SK-N-SH (cell line): ENCODE results near the gene MEF2A.

Experiments
- ELF1 ChIP-seq: IDR thresholded peaks from 2 replicates; pipeline ENCODE4 v1.4.0; 2012
- EP300 ChIP-seq, 2 experiments: IDR thresholded peaks; 2 replicates each; pipeline versions ENCODE4 v1.4.0 to v1.6.1; 2012; ENCODE audit warnings: borderline replicate concordance in 1 of 2, low read depth in 1 of 2, low read length in 1 of 2
- EZH2phosphoT487 ChIP-seq: fragments of 200-600 bp; sonication (generic); IDR thresholded peaks from 2 replicates; pipeline ENCODE4 v1.6.1; 2017; ENCODE audit warnings: low read depth, mixed run types, mild to moderate bottlenecking, antibody characterized with exemption, moderate library complexity, borderline replicate concordance
- GABPA ChIP-seq: IDR thresholded peaks from 2 replicates; pipeline ENCODE4 v1.4.0; 2012; ENCODE audit warnings: low read depth, mild to moderate bottlenecking
- JUND ChIP-seq: IDR thresholded peaks from 2 replicates; pipeline ENCODE4 v1.4.0; 2012
- MXI1 ChIP-seq: IDR thresholded peaks from 2 replicates; pipeline ENCODE4 v1.6.1; 2012; ENCODE audit warnings: mild to moderate bottlenecking, low read depth, low read length, improper control_type of control experiment
- POLR2AphosphoS5 ChIP-seq: IDR thresholded peaks from 2 replicates; pipeline ENCODE4 v1.6.1; 2012; ENCODE audit warnings: low read depth, low read length
- RFX5 ChIP-seq: IDR thresholded peaks from 2 replicates; pipeline ENCODE4 v1.6.1; 2012; ENCODE audit warnings: mild to moderate bottlenecking, improper control_type of control experiment, low read length
- SMC3 ChIP-seq: IDR thresholded peaks from 2 replicates; pipeline ENCODE4 v1.6.1; 2012; ENCODE audit warnings: low read depth, low read length, improper control_type of control experiment
- USF1 ChIP-seq: IDR thresholded peaks from 2 replicates; pipeline ENCODE4 v1.4.0; 2012; ENCODE audit warnings: low read depth, borderline replicate concordance
- YY1 ChIP-seq: IDR thresholded peaks from 2 replicates; pipeline ENCODE4 v1.4.0; 2012; ENCODE audit warnings: low read depth, mild to moderate bottlenecking
- TF ChIP-seq, protein P1 (sequence below): fragments of 200-600 bp; sonication (generic); IDR thresholded peaks from 2 replicates; pipeline ENCODE4 v1.6.1; 2017; ENCODE audit warnings: antibody characterized with exemption, mild to moderate bottlenecking, moderate library complexity
- TF ChIP-seq, protein P2 (sequence below): fragments of 150-350 bp; IDR thresholded peaks from 2 replicates; pipeline ENCODE4 v1.6.1; 2017; ENCODE audit warnings: antibody characterized with exemption, low read length, low read depth, borderline replicate concordance
- TF ChIP-seq, protein P3 (sequence below): IDR thresholded peaks from 2 replicates; pipeline ENCODE4 v1.4.0; 2012; ENCODE audit warnings: low read depth

- TF ChIP-seq MXI1 (no peak), RFX5 (no peak), ELF1 (no peak), EP300 (IDR thresholded peaks at IDR 0.05; ENCODE audit: borderline replicate concordance in 1 of 2, low read depth in 1 of 2, low read length in 1 of 2) (no peak), SMC3 (no peak), EZH2phosphoT487 (no peak), GABPA (no peak), USF1 (no peak), POLR2AphosphoS5 (no peak), YY1 (no peak), JUND (no peak)
- TF ChIP-seq, protein P1, sequence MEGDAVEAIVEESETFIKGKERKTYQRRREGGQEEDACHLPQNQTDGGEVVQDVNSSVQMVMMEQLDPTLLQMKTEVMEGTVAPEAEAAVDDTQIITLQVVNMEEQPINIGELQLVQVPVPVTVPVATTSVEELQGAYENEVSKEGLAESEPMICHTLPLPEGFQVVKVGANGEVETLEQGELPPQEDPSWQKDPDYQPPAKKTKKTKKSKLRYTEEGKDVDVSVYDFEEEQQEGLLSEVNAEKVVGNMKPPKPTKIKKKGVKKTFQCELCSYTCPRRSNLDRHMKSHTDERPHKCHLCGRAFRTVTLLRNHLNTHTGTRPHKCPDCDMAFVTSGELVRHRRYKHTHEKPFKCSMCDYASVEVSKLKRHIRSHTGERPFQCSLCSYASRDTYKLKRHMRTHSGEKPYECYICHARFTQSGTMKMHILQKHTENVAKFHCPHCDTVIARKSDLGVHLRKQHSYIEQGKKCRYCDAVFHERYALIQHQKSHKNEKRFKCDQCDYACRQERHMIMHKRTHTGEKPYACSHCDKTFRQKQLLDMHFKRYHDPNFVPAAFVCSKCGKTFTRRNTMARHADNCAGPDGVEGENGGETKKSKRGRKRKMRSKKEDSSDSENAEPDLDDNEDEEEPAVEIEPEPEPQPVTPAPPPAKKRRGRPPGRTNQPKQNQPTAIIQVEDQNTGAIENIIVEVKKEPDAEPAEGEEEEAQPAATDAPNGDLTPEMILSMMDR, result no peak
- TF ChIP-seq, protein P2, sequence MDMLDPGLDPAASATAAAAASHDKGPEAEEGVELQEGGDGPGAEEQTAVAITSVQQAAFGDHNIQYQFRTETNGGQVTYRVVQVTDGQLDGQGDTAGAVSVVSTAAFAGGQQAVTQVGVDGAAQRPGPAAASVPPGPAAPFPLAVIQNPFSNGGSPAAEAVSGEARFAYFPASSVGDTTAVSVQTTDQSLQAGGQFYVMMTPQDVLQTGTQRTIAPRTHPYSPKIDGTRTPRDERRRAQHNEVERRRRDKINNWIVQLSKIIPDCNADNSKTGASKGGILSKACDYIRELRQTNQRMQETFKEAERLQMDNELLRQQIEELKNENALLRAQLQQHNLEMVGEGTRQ, result no peak
- TF ChIP-seq, protein P3, sequence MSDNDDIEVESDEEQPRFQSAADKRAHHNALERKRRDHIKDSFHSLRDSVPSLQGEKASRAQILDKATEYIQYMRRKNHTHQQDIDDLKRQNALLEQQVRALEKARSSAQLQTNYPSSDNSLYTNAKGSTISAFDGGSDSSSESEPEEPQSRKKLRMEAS, result no peak
These were observed 24.0 kb downstream of the MEF2A start for GRCh38 chr15:99589801-99590200.
